IMR-90 (cell line): ENCODE measurements around the gene TMEM8B. TPM values are rescaled to one million over a fixed set of nuclear protein-coding genes. Genes with fewer than 3 reads are reported as not detected.

Experiments used
- ATAC-seq: fragments of 200-7000 bp; cut with Tn5 transposase; 2 replicates; pipeline ENCODE4 v1.9.1; 2020; ENCODE audit warnings: low read depth, mild to moderate bottlenecking, moderate library complexity
- BruUV-seq: library from RNA; stranded (reverse); fragments of 400-500 nt; replicated peaks from 2 replicates; lab custom pipeline; 2021; lab: Mats Ljungman, UMichigan
- CTCF ChIA-PET: fragments of 300-600 bp; formaldehyde crosslinking; extraction: SDS; loops from one replicate; lab custom pipeline; 2021; ENCODE audit warnings: antibody characterized with exemption; lab: Yijun Ruan, JAX
- POLR2A ChIA-PET: fragments of 300-600 bp; sonication (Branson Sonifier 250); formaldehyde crosslinking; loops from one replicate; lab custom pipeline; 2022; ENCODE audit warnings: antibody characterized with exemption; ENCODE audit not compliant: unreplicated experiment; lab: Charles Lee
- DNase-seq: peaks from one replicate; pipeline ENCODE4 v3.0.0; 2013
- H2AFZ ChIP-seq: replicated peaks from 2 replicates; pipeline ENCODE3; 2013; ENCODE audit warnings: low read length, mild to moderate bottlenecking; ENCODE audit not compliant: poor library complexity
- H2AK5ac ChIP-seq: 2 replicates; pipeline ENCODE4 v1.6.1; 2013; ENCODE audit warnings: low read depth, low read length, inconsistent platforms
- H2AK9ac ChIP-seq: replicated peaks from 2 replicates; pipeline ENCODE3; 2013; ENCODE audit warnings: mild to moderate bottlenecking, low read depth, low read length, moderate library complexity; ENCODE audit not compliant: poor library complexity
- H2BK120ac ChIP-seq: 2 replicates; pipeline ENCODE4 v1.6.1; 2013; ENCODE audit warnings: low read depth, low read length, inconsistent platforms
- H2BK15ac ChIP-seq: 3 replicates; pipeline ENCODE4 v1.6.1; 2013; ENCODE audit warnings: low read depth, low read length, inconsistent platforms
- H2BK20ac ChIP-seq: 2 replicates; pipeline ENCODE4 v1.6.1; 2013; ENCODE audit warnings: low read depth, mild to moderate bottlenecking, inconsistent platforms, low read length, moderate library complexity
- H2BK5ac ChIP-seq: 2 replicates; pipeline ENCODE4 v1.6.1; 2013; ENCODE audit warnings: mild to moderate bottlenecking, low read depth, low read length, inconsistent platforms; ENCODE audit not compliant: poor library complexity, severe bottlenecking
- H3K14ac ChIP-seq: replicated peaks from 2 replicates; pipeline ENCODE4 v1.6.1; 2013; ENCODE audit warnings: low read depth, low read length, inconsistent platforms
- H3K18ac ChIP-seq: 2 replicates; pipeline ENCODE4 v1.6.1; 2013; ENCODE audit warnings: low read depth, low read length, control low read depth
- H3K23ac ChIP-seq: 2 replicates; pipeline ENCODE4 v1.6.1; 2013; ENCODE audit warnings: low read depth, low read length, inconsistent platforms
- H3K27ac ChIP-seq: 2 replicates; pipeline ENCODE4 v1.5.1; 2013; ENCODE audit warnings: mild to moderate bottlenecking, control low read depth, low read length; ENCODE audit not compliant: insufficient read depth
- H3K27me3 ChIP-seq: 2 replicates; pipeline ENCODE4 v1.6.1; 2013; ENCODE audit warnings: low read length; ENCODE audit not compliant: control insufficient read depth, insufficient read depth
- H3K36me3 ChIP-seq: 2 replicates; pipeline ENCODE4 v1.6.1; 2013; ENCODE audit warnings: low read length, mixed read lengths; ENCODE audit not compliant: control insufficient read depth, insufficient read depth
- H3K4ac ChIP-seq: 2 replicates; pipeline ENCODE4 v1.6.1; 2013; ENCODE audit warnings: low read depth, low read length, inconsistent platforms
- H3K4me1 ChIP-seq: 2 replicates; pipeline ENCODE4 v1.6.1; 2013; ENCODE audit warnings: low read length, mixed read lengths; ENCODE audit not compliant: control insufficient read depth, insufficient read depth
- H3K4me2 ChIP-seq: 2 replicates; pipeline ENCODE4 v1.6.1; 2013; ENCODE audit warnings: low read depth, mild to moderate bottlenecking, control low read depth, low read length, moderate library complexity
- H3K4me3 ChIP-seq: 2 replicates; pipeline ENCODE4 v1.5.1; 2013; ENCODE audit warnings: low read depth, mild to moderate bottlenecking, control low read depth, low read length, moderate library complexity; ENCODE audit not compliant: insufficient read depth
- H3K56ac ChIP-seq: 2 replicates; pipeline ENCODE4 v1.6.1; 2013; ENCODE audit warnings: low read length, inconsistent platforms; ENCODE audit not compliant: insufficient read depth; ENCODE audit errors: extremely low read depth
- H3K79me1 ChIP-seq, 2 experiments: 2 replicates each; pipeline ENCODE4 v1.6.1; 2013; ENCODE audit warnings: low read length in 2 of 2, inconsistent platforms in 1 of 2, low read depth in 1 of 2
- H3K9ac ChIP-seq: 2 replicates; pipeline ENCODE4 v1.6.1; 2013; ENCODE audit warnings: low read depth, low read length, control low read depth
- H3K9me1 ChIP-seq: 2 replicates; pipeline ENCODE4 v1.6.1; 2013; ENCODE audit warnings: low read length, inconsistent platforms; ENCODE audit not compliant: insufficient read depth
- H3K9me3 ChIP-seq: 2 replicates; pipeline ENCODE4 v1.6.1; 2013; ENCODE audit warnings: low read length; ENCODE audit not compliant: control insufficient read depth, insufficient read depth
- H4K20me1 ChIP-seq: 2 replicates; pipeline ENCODE4 v1.6.1; 2013; ENCODE audit warnings: low read length, inconsistent platforms; ENCODE audit not compliant: insufficient read depth
- H4K5ac ChIP-seq: 2 replicates; pipeline ENCODE4 v1.6.1; 2013; ENCODE audit warnings: mild to moderate bottlenecking, low read depth, low read length, control low read depth
- H4K8ac ChIP-seq, 2 experiments: 2 replicates each; pipeline ENCODE4 v1.6.1; 2013; ENCODE audit warnings: low read depth in 2 of 2, low read length in 2 of 2, control low read depth in 1 of 2, inconsistent platforms in 1 of 2
- H4K91ac ChIP-seq: 2 replicates; pipeline ENCODE4 v1.6.1; 2013; ENCODE audit warnings: low read depth, low read length, inconsistent platforms; ENCODE audit not compliant: insufficient read depth
- BHLHE40 ChIP-seq: fragments of 150-350 bp; IDR thresholded peaks from 2 replicates; pipeline ENCODE4 v1.6.1; 2016; ENCODE audit warnings: mild to moderate bottlenecking, low read depth, low read length
- CHD1 ChIP-seq: IDR thresholded peaks from 2 replicates; pipeline ENCODE4 v1.6.1; 2012; ENCODE audit warnings: low read depth, low read length, improper control_type of control experiment
- ELK1 ChIP-seq: fragments of 150-350 bp; IDR thresholded peaks from 2 replicates; pipeline ENCODE4 v1.6.1; 2016; ENCODE audit warnings: low read depth, mild to moderate bottlenecking, low read length, moderate library complexity, borderline replicate concordance
- FOS ChIP-seq: fragments of 150-350 bp; IDR thresholded peaks from 2 replicates; pipeline ENCODE4 v1.6.1; 2016; ENCODE audit warnings: low read depth, low read length
- NFE2L2 ChIP-seq: fragments of 150-350 bp; IDR thresholded peaks from 2 replicates; pipeline ENCODE4 v1.6.1; 2016; ENCODE audit warnings: low read depth, mild to moderate bottlenecking, low read length
- POLR2A ChIP-seq: IDR thresholded peaks from 2 replicates; pipeline ENCODE4 v1.6.1; 2012; ENCODE audit warnings: mild to moderate bottlenecking, low read depth, low read length
- RAD21 ChIP-seq: IDR thresholded peaks from 2 replicates; pipeline ENCODE4 v1.6.1; 2012; ENCODE audit warnings: low read length, improper control_type of control experiment
- RFX5 ChIP-seq: IDR thresholded peaks from 2 replicates; pipeline ENCODE4 v1.8.0; 2012; ENCODE audit warnings: low read depth, mild to moderate bottlenecking, low read length, moderate library complexity
- SMC3 ChIP-seq: fragments of 150-350 bp; IDR thresholded peaks from 2 replicates; pipeline ENCODE4 v1.6.1; 2016; ENCODE audit warnings: low read depth, mild to moderate bottlenecking, antibody characterized with exemption, low read length, moderate library complexity
- USF2 ChIP-seq: fragments of 150-350 bp; IDR thresholded peaks from 2 replicates; pipeline ENCODE4 v1.6.1; 2017; ENCODE audit warnings: mild to moderate bottlenecking, antibody characterized with exemption, low read length, low read depth
- WGBS, 2 experiments: methylation state at CpG; one replicate each; pipeline versions ENCODE4 v1.1.5 to v1.1.7; 2013; ENCODE audit warnings: missing lambda C conversion rate in 2 of 2; ENCODE audit not compliant: insufficient read length in 1 of 2; ENCODE audit errors: extremely low coverage in 2 of 2; 5-methylcytosine and 5-hydroxymethylcytosine counted together
- dilution Hi-C: fragments of 300-500 bp; cut with HindIII; formaldehyde crosslinking; loops from one replicate; pipeline ENCODE4 v1.14.3; 2018; ENCODE audit warnings: low sequenced_read_pairs; ENCODE audit not compliant: unreplicated experiment
- in situ Hi-C: fragments of 300-500 bp; cut with MboI; formaldehyde crosslinking; loops from 3 replicates; pipeline ENCODE4 v1.14.3; 2019; ENCODE audit warnings: low sequenced_read_pairs, inconsistent platforms, mixed read lengths
- intact Hi-C: fragments of 100-400 bp; cut with micrococcal nuclease; formaldehyde crosslinking; loops from 2 replicates; pipeline ENCODE4 v1.10.0; 2022
- polyA plus RNA-seq, 3 experiments: library from polyadenylated mRNA; depleted of rRNA; stranded (reverse); fragments of >200 nt; gene quantifications; 2 replicates each; pipeline ENCODE4 v1.2.3, GENCODE V29; 2012; ENCODE audit warnings: low replicate concordance in 1 of 3
- total RNA-seq: library from RNA; depleted of rRNA; stranded (reverse); fragments of >200 nt; gene quantifications from 2 replicates; pipeline ENCODE4 v1.2.3, GENCODE V29; 2012

The TMEM8B gene
- total and polyA plus RNA-seq, 2 of the 4 experiments (the other 2 are of a cell fraction) = 0.72 to 8.3 TPM

- H2BK15ac ChIP-seq = no peak overlapping the region
- no peak overlapping the region for H2AK5ac ChIP-seq
- H3K79me1 ChIP-seq = no peaks in the 10 kb centered on the region
- in situ Hi-C loops = no loop called here
- no peak overlapping the region for H2BK5ac ChIP-seq
- no peak overlapping the region for H2BK120ac ChIP-seq
- no peak overlapping the region for H3K14ac ChIP-seq
- no peak overlapping the region for H4K91ac ChIP-seq
- POLR2A ChIA-PET = no interaction called here
- no peaks in the 10 kb centered on the region for H3K9me3 ChIP-seq
- ATAC-seq (no peak), DNase-seq (no peak)
- H3K4me1 ChIP-seq = no peaks in the 10 kb centered on the region
- H2BK20ac ChIP-seq = no peak overlapping the region
- H3K18ac ChIP-seq = no peak overlapping the region
- no peak overlapping the region for H3K4ac ChIP-seq
- H3K9ac ChIP-seq = no peak overlapping the region
- H2AK9ac ChIP-seq = no peak overlapping the region
- intact Hi-C loops = no loop called here
- BruUV-seq = no TSS peak
- H3K27me3 ChIP-seq = no peaks in the 10 kb centered on the region
- H2AFZ ChIP-seq = no peak overlapping the region
- CTCF ChIA-PET = interaction anchor here (0.5 kb wide), 1 partner anchor 42 kb away, joined by 3 read pairs; no protein-coding TSS in a partner anchor
- H3K4me2 ChIP-seq = no peak overlapping the region
- no peak overlapping the region for H3K4me3 ChIP-seq
- no peak overlapping the region for H4K8ac ChIP-seq
- dilution Hi-C loops = no loop called here
- no peak for TF ChIP-seq USF2
- TF ChIP-seq RAD21 = no peak
- TF ChIP-seq BHLHE40 = no peak
- TF ChIP-seq POLR2A = no peak
- no peak for TF ChIP-seq RFX5
- no peak for TF ChIP-seq ELK1
- no peak for TF ChIP-seq CHD1
- TF ChIP-seq FOS = no peak
- no peak for TF ChIP-seq NFE2L2
- TF ChIP-seq SMC3 = no peak
- no peak overlapping the region for H4K5ac ChIP-seq
- no peak overlapping the region for H3K56ac ChIP-seq
- 70% methylated on average over 1 of the region's 5 CpGs; no CpG with 5 or more reads in 1 of the 2 experiments for WGBS, 2 experiments
- H4K20me1 ChIP-seq = no peaks in the 10 kb centered on the region
- no peaks in the 10 kb centered on the region; the same call in 1 of the 2 replicates for H3K9me1 ChIP-seq
- H3K23ac ChIP-seq = no peak overlapping the region
- no peaks in the 10 kb centered on the region for H3K36me3 ChIP-seq
- H3K27ac ChIP-seq = no peak overlapping the region
These were observed 7.6 kb downstream of the TMEM8B start for GRCh38 chr9:35836595-35836994.
